HG02938 (cell line): ENCODE results near the gene ADD1.
A peak's percentile ranks its signal among the peaks of the same experiment; 100 is the strongest.

ENCODE experiments used
- ATAC-seq: cut with Tn5 transposase; IDR thresholded peaks from one replicate; pipeline ENCODE4 v1.9.1; 2021; ENCODE audit warnings: mild to moderate bottlenecking, moderate library complexity; ENCODE audit not compliant: unreplicated experiment

ADD1 gene

DNA sequence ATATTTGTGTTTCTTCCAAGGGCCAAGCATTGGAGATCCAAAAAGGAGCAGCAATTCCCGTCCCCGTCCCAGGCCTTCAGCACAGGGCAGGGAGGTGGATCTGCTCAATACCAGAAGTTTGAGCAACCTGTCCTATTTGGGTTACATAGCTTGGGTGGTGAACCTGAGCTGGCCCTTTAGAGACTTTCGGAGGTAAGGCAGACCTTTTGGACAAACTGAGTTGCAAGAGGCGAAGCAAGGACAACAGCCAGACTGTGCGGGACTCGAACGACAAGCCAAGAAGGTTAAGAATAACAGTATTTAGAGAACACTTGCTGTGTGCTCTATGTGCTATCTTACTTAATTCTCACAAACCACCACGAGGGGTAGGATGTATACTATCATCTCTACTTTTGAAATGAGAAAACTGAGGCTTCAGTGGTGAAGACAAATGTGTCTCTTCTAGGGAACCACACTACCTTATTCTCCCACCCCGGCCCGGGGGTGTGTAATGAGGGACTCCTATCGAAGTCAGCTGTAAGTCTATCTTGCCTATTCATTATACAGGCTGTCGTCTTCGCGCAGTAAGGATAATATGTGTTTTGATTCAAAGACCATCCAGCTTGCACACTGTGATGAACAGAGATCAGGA, 118.3 kb downstream of the ADD1 start:
- no peak for ATAC-seq

DNA sequence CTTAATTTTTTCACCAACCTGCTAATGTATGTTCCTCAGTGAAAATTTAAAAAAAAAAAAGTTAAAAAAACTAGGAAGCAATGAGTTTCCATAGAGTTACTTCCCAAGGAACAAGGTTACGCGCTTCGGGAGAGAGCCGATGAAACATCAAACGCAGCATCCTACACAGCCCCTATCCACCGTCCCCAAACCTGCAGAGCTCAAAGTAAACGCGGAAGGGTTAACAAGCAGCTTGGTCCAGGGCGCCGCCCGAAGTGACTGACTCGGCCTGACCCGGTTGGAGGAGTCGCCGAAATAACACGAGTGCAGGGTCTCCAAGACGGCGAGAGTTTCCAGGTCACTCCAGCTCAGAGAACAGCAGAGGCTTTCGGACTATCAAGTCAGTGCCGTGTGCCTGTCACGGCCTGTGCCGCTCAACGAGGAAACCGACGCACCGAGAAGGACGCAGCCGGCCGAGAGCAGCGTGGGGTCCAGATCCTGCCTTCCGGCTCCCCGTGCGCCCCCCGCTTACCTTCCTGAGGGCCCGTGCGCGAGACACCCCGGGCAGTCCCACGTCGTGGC, 119.0 kb downstream of the ADD1 start:
- peak; percentile 30 for ATAC-seq

DNA sequence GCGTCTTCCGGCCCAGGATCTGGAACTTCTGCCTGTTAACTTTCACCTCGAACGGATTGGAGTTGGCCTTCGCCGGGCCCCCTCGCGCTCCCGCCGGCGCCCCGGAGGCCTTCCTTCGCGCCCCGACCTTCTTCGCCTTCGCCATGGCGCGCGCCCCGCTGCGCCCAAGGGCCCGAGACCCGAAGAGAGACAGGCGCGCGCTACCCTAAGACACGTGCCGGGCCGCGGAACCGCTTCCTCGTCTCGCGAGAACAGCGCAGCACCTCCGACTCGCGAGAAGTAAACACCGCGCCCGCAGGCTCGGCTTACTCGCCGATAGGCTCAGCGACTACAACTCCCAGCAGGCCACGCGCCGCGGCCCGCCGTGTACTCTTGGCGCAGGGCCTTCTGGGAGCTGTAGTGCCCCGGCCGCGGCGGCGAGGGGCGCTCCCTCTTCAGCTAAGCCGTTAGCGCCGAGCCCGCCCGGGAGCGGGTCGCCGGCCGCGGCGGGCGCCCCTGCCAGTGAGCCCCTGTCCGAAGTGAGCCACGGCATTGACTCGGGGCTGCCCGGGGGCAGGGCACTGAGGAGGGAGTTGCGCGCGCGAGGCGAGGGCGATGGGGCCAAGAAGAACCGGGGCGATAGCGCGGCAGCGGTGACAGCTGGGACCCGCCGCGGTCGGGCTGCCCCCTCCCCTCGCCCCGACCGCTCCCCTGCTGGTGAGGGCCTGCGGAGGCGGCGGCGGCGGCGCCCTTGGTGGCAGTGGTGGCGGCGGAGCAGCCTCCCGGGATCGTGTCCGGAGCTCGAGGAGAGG, 119.7 kb downstream of the ADD1 start, which contains the start of the genes GRK4 and NOP14:
TSS of gene GRK4 (plus strand) at position 397 of the 791 bp plus-strand sequence. CDS start 500 bp downstream, outside the sequence.
TSS of gene NOP14 (minus strand) at position 232 of the 791 bp plus-strand sequence. CDS start at position 145, 87 bp downstream.
- peak; percentile 86 for ATAC-seq

DNA sequence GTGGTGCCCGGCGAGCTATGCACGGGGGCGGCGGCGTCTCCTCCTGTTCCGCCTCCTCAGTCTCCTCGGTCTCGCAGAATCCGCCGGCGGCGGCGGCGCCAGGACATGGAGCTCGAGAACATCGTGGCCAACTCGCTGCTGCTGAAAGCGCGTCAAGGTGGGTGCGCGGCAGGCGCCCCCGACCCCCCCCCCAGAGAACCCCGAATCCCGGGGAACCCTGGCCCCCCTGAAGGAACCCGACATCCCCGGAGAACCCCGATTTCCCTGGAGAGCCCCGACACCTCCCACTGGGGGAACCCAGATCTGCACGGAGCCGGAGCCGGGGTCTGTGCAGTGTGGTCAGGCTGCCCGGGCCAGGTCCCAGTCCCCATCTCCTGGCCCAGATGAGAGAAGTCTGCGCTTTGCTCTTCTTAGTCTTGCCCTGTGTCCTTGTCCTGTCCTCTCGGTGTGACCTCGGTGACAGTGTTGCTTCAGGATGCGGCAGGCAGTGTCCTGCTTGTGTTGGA, 120.4 kb downstream of the ADD1 start:
- ATAC-seq, result no peak

DNA sequence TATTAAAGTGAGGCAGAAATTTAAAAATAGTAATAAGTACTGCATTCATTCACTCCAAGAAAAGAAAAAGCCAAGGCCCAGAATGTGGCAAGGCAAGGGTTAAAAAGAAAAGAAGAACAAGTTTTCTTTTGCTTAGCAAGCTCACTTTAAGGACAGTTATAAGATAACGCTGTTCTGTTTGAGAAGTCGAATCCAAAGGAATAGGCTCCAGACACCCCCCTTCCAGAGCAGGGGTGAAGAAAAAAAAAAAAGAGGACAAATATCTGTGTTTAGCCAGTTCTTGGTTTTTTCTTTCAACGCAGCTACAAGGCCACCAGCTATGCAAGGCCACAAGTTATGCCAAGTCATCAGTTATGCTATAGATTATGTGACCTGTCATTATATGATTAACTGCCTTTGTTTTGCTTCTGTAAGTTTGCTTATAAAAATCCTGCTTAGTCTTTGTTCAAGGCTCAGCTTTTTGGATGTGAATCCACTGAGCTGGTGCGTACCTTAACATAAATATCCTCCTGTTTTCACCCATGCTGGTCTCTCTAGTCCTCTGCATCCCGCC, 121.1 kb downstream of the ADD1 start:
- no peak for ATAC-seq

DNA sequence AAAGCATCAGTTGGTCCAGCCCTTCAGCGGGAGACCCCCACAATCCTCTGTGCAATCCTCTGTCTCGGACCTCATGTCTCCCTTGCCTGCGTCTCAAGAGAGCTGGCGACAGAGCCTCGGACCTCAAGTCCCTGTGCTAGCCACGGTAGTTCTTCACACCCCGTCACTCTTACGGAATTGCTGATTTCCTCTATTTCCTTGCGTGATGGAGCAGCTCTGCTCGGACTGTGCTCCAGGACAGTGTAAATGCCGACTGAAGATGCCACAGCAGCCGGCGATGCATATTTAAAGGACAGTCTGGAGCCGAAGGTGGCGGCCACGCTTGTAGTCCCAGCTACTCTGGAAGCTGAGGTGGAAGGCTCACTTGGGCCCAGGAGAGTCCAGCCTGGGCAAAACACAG, 121.6 kb downstream of the ADD1 start:
- ATAC-seq, result no peak

DNA sequence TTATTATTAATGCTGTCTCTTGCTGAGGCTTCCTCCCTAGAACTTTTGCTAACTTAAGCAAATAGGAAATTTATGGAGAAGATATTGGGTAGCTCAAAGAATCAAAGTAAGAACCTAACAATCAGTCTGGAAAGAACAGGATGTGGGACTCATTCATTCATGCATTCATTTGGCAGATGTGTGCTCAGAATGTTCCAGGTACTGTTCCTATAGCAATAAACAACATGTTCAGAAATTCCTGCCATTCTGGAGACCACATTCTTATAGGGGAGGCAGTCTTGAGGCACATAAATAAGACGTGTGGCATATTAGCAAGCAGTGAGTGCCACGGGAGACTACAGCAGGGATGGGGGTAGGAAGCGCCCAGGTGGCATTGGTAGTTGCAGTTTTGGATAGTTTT, 124.7 kb downstream of the ADD1 start:
- ATAC-seq, result no peak

DNA sequence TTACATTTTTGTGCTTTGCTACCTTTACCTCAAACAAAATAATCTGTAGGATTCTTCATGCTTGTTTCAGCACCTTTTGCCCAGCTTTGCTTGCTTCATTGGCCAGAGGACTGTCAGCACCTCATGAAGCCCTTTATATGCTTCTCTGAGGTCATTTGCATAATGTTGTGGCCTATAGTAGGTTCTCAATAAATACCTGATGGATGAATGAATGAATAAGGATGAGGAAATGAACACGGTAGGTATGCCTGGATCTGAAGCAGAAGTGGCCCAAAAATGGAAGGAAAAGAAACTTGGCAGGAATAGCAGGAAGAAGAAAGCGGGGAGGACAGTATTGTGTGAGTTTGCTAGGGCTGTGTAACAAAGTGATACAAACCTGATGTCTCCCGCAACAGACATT, 127.6 kb downstream of the ADD1 start:
- ATAC-seq, result no peak

DNA sequence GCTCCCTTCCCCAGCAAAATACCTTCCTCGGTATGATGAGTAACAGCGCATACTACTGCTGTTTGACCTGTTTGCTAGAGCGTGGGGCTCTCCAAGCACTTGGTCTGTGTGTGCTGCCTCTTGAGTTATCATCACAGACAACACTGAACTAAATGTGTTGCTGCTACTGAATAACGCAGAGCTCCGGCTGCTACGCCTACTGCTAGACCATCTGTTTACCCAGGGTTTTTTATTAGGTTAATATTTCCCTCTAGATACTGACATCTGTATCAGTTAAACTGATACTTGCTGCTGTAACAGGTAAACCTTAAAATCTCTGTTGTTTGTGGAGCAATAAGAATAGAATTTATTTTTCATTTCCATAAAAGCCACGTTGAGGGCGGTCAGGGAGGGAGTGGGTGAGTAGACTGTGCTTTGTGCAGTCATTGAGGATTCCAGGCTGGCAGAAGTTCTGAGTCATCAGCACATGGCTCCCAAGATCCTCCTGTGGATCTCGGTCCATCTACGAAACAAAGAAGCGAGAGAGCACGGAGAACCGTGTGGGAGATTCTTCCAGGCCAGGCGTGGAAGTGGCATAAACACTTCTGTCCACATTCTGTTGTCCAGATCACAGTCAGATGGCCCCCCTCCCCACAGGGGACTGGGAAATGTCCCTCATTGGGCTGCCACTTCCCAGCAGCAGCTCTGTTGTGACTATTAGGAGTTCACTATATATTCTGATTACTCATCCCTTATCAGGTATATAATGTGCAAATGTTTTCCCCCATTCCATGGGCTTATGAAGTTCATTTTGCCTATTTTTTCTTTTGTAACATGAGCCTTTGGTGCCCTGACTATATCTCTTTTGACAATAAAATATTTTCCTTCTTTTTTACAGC, 133.8 kb downstream of the ADD1 start:
- ATAC-seq, result no peak
